Measurements from ENCODE around the gene RALY.

The RALY gene

GRCh38 chr20:34122274-34122980 lies 128.7 kb downstream of the RALY start:
- Histone ChIP-seq H3K4me2 (ENCODE audit: low read length) (no peak overlapping the region), H4K8ac (ENCODE audit: low read depth, low read length) (no peak overlapping the region), H3K36me3 (ENCODE audit: control insufficient read depth in 1 of 2, insufficient read depth in 2 of 2, low read length in 2 of 2) (no peaks in the 10 kb centered on the region), H3K4me3 (ENCODE audit: low read depth, low read length) (no peak overlapping the region), H4K91ac (ENCODE audit: low read depth, low read length) (no peak overlapping the region), H3K27ac (ENCODE audit: low read depth, low read length) (no peak overlapping the region), H3K4me1 (ENCODE audit: control insufficient read depth in 1 of 2, insufficient read depth in 2 of 2, low read length in 2 of 2) (peaks cover 0 to 2% of the 10 kb centered on the region in 2 experiments), H3K4ac (ENCODE audit: low read depth, low read length) (no peak overlapping the region), H3K79me2 (ENCODE audit: control insufficient read depth, insufficient read depth, low read length, poor library complexity) (no peaks in the 10 kb centered on the region), H2BK5ac (ENCODE audit: low read depth, low read length, poor library complexity) (no peak overlapping the region), H2BK12ac (ENCODE audit: low read length) (peak overlapping the region; percentile 13), H2AFZ (ENCODE audit: insufficient read depth, low read length, poor library complexity) (no peak overlapping the region), H3K9ac (ENCODE audit: low read length) (no peak overlapping the region), H2BK120ac (ENCODE audit: insufficient read depth, low read length, poor library complexity) (no peak overlapping the region), H4K12ac (ENCODE audit: low read depth, low read length) (no peak overlapping the region), H3K27me3 (ENCODE audit: insufficient read depth, low read length) (no peaks in the 10 kb centered on the region), H3K79me1 (ENCODE audit: low read length) (no peaks in the 10 kb centered on the region), H3K14ac (ENCODE audit: low read length) (no peak overlapping the region), H3K23ac (ENCODE audit: low read length) (no peak overlapping the region), H3K9me3 (ENCODE audit: insufficient read depth, low read depth, low read length) (no peaks in the 10 kb centered on the region), H3K18ac (ENCODE audit: low read length) (no peak overlapping the region), H2AK5ac (ENCODE audit: low read length) (no peak overlapping the region)
- DNase-seq = no peak
- no CpG with 5 or more reads among the region's 43 CpGs for WGBS (ENCODE audit: extremely low coverage, insufficient coverage, insufficient read length)

GRCh38 chr20:34123309-34123708 lies 129.6 kb downstream of the RALY start:
- Histone ChIP-seq H3K4me1 (ENCODE audit: control insufficient read depth in 1 of 2, insufficient read depth in 2 of 2, low read length in 2 of 2) (peaks cover 0 to 2% of the 10 kb centered on the region in 2 experiments), H3K4me2 (ENCODE audit: low read length) (no peak overlapping the region), H3K18ac (ENCODE audit: low read length) (no peak overlapping the region), H2BK5ac (ENCODE audit: low read depth, low read length, poor library complexity) (no peak overlapping the region), H4K12ac (ENCODE audit: low read depth, low read length) (no peak overlapping the region), H3K9me3 (ENCODE audit: insufficient read depth, low read depth, low read length) (no peaks in the 10 kb centered on the region), H3K23ac (ENCODE audit: low read length) (no peak overlapping the region), H3K9ac (ENCODE audit: low read length) (no peak overlapping the region), H3K14ac (ENCODE audit: low read length) (no peak overlapping the region), H3K27me3 (ENCODE audit: insufficient read depth, low read length) (no peaks in the 10 kb centered on the region), H3K4me3 (ENCODE audit: low read depth, low read length) (no peak overlapping the region), H4K8ac (ENCODE audit: low read depth, low read length) (no peak overlapping the region), H3K79me2 (ENCODE audit: control insufficient read depth, insufficient read depth, low read length, poor library complexity) (no peaks in the 10 kb centered on the region), H3K79me1 (ENCODE audit: low read length) (no peaks in the 10 kb centered on the region), H2AFZ (ENCODE audit: insufficient read depth, low read length, poor library complexity) (no peak overlapping the region), H4K91ac (ENCODE audit: low read depth, low read length) (no peak overlapping the region), H3K27ac (ENCODE audit: low read depth, low read length) (no peak overlapping the region), H3K4ac (ENCODE audit: low read depth, low read length) (no peak overlapping the region), H3K36me3 (ENCODE audit: control insufficient read depth in 1 of 2, insufficient read depth in 2 of 2, low read length in 2 of 2) (no peaks in the 10 kb centered on the region), H2BK120ac (ENCODE audit: insufficient read depth, low read length, poor library complexity) (no peak overlapping the region), H2BK12ac (ENCODE audit: low read length) (no peak overlapping the region), H2AK5ac (ENCODE audit: low read length) (no peak overlapping the region)
- peak in 1 of 2 donors; percentile 64 for DNase-seq

- no CpG with 5 or more reads among the region's 2 CpGs for WGBS (ENCODE audit: extremely low coverage, insufficient coverage, insufficient read length)
- Histone ChIP-seq H3K36me3 (ENCODE audit: control insufficient read depth in 1 of 2, insufficient read depth in 2 of 2, low read length in 2 of 2) (no peaks in the 10 kb centered on the region), H3K27me3 (ENCODE audit: insufficient read depth, low read length) (no peaks in the 10 kb centered on the region)
Observed at GRCh38 chr20:34124469-34125249, 130.9 kb downstream of the RALY start.

DNA sequence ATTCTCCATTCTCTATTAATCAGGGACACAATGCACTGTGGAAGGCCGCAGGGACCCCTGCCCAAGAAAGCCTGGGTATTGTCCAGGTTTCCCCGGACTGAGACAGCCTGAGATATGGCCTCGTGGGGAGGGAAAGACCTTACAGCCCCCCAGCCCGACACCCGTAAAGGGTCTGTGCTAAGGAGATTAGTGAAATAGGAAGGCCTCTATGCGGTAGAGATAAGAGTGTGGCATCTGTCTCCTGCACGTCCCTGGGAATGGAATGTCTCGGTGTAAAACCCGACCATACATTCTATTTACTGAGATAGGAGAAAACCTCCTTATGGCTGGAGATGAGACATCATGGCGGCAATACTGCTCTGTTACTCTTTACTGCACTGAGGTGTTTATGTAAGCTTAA lies 134.1 kb downstream of the RALY start:
- H3K79me2 ChIP-seq (ENCODE audit: control insufficient read depth, insufficient read depth, low read length, poor library complexity) = no peaks in the 10 kb centered on the region
- WGBS (ENCODE audit: extremely low coverage, insufficient coverage, insufficient read length) = no CpG with 5 or more reads among the region's 10 CpGs
- no peak overlapping the region for H3K4me3 ChIP-seq (ENCODE audit: low read depth, low read length)
- no peak overlapping the region for H3K9ac ChIP-seq (ENCODE audit: low read length)
- H2BK12ac ChIP-seq (ENCODE audit: low read length) = no peak overlapping the region
- no peaks in the 10 kb centered on the region for H3K27me3 ChIP-seq (ENCODE audit: insufficient read depth, low read length)
- no peak overlapping the region for H2BK120ac ChIP-seq (ENCODE audit: insufficient read depth, low read length, poor library complexity)
- H4K8ac ChIP-seq (ENCODE audit: low read depth, low read length) = no peak overlapping the region
- no peak overlapping the region for H4K91ac ChIP-seq (ENCODE audit: low read depth, low read length)
- no peak overlapping the region for H2AFZ ChIP-seq (ENCODE audit: insufficient read depth, low read length, poor library complexity)
- H3K23ac ChIP-seq (ENCODE audit: low read length) = no peak overlapping the region
- no peaks in the 10 kb centered on the region for H3K79me1 ChIP-seq (ENCODE audit: low read length)
- peak in 1 of 2 donors; percentile 38 for DNase-seq
- H2AK5ac ChIP-seq (ENCODE audit: low read length) = no peak overlapping the region
- H3K4ac ChIP-seq (ENCODE audit: low read depth, low read length) = no peak overlapping the region
- no peak overlapping the region for H3K18ac ChIP-seq (ENCODE audit: low read length)
- no peak overlapping the region for H2BK5ac ChIP-seq (ENCODE audit: low read depth, low read length, poor library complexity)
- H3K4me1 ChIP-seq (ENCODE audit: control insufficient read depth in 1 of 2, insufficient read depth in 2 of 2, low read length in 2 of 2) = peaks cover 0 to 2% of the 10 kb centered on the region in 2 experiments
- no peaks in the 10 kb centered on the region for H3K9me3 ChIP-seq (ENCODE audit: insufficient read depth, low read depth, low read length)
- no peak overlapping the region for H3K27ac ChIP-seq (ENCODE audit: low read depth, low read length)
- no peak overlapping the region for H3K4me2 ChIP-seq (ENCODE audit: low read length)
- no peak overlapping the region for H4K12ac ChIP-seq (ENCODE audit: low read depth, low read length)
- no peaks in the 10 kb centered on the region for H3K36me3 ChIP-seq (ENCODE audit: control insufficient read depth in 1 of 2, insufficient read depth in 2 of 2, low read length in 2 of 2)
- H3K14ac ChIP-seq (ENCODE audit: low read length) = no peak overlapping the region

More at GRCh38 chr20:34124469-34125249, 130.9 kb downstream of the RALY start:
- Histone ChIP-seq H4K91ac (ENCODE audit: low read depth, low read length) (no peak overlapping the region), H4K12ac (ENCODE audit: low read depth, low read length) (no peak overlapping the region), H4K8ac (ENCODE audit: low read depth, low read length) (no peak overlapping the region), H3K4me3 (ENCODE audit: low read depth, low read length) (no peak overlapping the region), H3K23ac (ENCODE audit: low read length) (no peak overlapping the region), H2AK5ac (ENCODE audit: low read length) (no peak overlapping the region), H3K79me1 (ENCODE audit: low read length) (no peaks in the 10 kb centered on the region), H3K4ac (ENCODE audit: low read depth, low read length) (no peak overlapping the region), H3K4me1 (ENCODE audit: control insufficient read depth in 1 of 2, insufficient read depth in 2 of 2, low read length in 2 of 2) (peaks cover 0 to 2% of the 10 kb centered on the region in 2 experiments), H2BK120ac (ENCODE audit: insufficient read depth, low read length, poor library complexity) (no peak overlapping the region), H3K9ac (ENCODE audit: low read length) (no peak overlapping the region), H2AFZ (ENCODE audit: insufficient read depth, low read length, poor library complexity) (no peak overlapping the region), H3K4me2 (ENCODE audit: low read length) (no peak overlapping the region), H3K18ac (ENCODE audit: low read length) (no peak overlapping the region), H3K27ac (ENCODE audit: low read depth, low read length) (peak overlapping the region; percentile 39), H3K79me2 (ENCODE audit: control insufficient read depth, insufficient read depth, low read length, poor library complexity) (no peaks in the 10 kb centered on the region), H2BK5ac (ENCODE audit: low read depth, low read length, poor library complexity) (no peak overlapping the region), H3K9me3 (ENCODE audit: insufficient read depth, low read depth, low read length) (no peaks in the 10 kb centered on the region), H2BK12ac (ENCODE audit: low read length) (no peak overlapping the region), H3K14ac (ENCODE audit: low read length) (no peak overlapping the region)
- DNase-seq = no peak

Data from trophoblast cell (in vitro differentiated cells and primary cell).